K562 (cell line): ENCODE results near the gene HOXB3. TPM values are rescaled to one million over a fixed set of nuclear protein-coding genes. Genes with fewer than 3 reads are reported as not detected.

Experiments used
- BHLHE40 ChIP-seq: IDR thresholded peaks from 2 replicates; pipeline ENCODE4 v1.6.1; 2011; ENCODE audit warnings: low read length, improper control_type of control experiment
- CBX3 ChIP-seq, 2 experiments: IDR thresholded peaks; 1 replicate in 1 of 2; 2 replicates in 1 of 2; pipeline ENCODE4 v1.6.1; 2012; ENCODE audit warnings: inconsistent platforms in 2 of 2, low read length in 2 of 2, borderline replicate concordance in 1 of 2, control low read depth in 1 of 2
- CEBPZ ChIP-seq: fragments of 150-350 bp; IDR thresholded peaks from 2 replicates; pipeline ENCODE4 v1.6.1; 2014; ENCODE audit warnings: low read depth, mild to moderate bottlenecking, low read length, borderline replicate concordance
- FOXA3 ChIP-seq, 2 experiments: fragments of 450-650 bp in 1 of 2; sonication (generic) in 1 of 2; formaldehyde crosslinking; IDR thresholded peaks in 1 of 2; conservative IDR thresholded peaks in 1 of 2; 2 replicates each; pipeline versions ENCODE4 v1.4.0 to v1.8.0; 2020 to 2022; ENCODE audit warnings: mild to moderate bottlenecking in 2 of 2, missing genetic modification reagents in 1 of 2
- FUS ChIP-seq: fragments of 200-400 bp; formaldehyde crosslinking; optimal IDR thresholded peaks from 2 replicates; pipeline ENCODE3; 2017; ENCODE audit warnings: low read depth, low read length
- NELFE ChIP-seq: IDR thresholded peaks from 2 replicates; pipeline ENCODE4 v1.6.1; 2011; ENCODE audit warnings: mild to moderate bottlenecking; ENCODE audit not compliant: insufficient read depth, insufficient read length
- NR2F6 ChIP-seq: fragments of 450-650 bp; formaldehyde crosslinking; IDR thresholded peaks from 2 replicates; pipeline ENCODE4 v1.4.0; 2020; ENCODE audit warnings: mild to moderate bottlenecking
- NR4A1 ChIP-seq, 2 experiments: fragments of 250-450 bp in 1 of 2; fragments of 450-650 bp in 1 of 2; sonication (Bioruptor Pico) in 1 of 2; IDR thresholded peaks; 2 replicates each; pipeline versions ENCODE4 v1.4.0 to v1.6.1; 2016 to 2020; ENCODE audit warnings: mild to moderate bottlenecking in 2 of 2, missing compliant biosample characterization in 1 of 2, missing genetic modification characterization in 1 of 2, moderate library complexity in 1 of 2
- PHF8 ChIP-seq: fragments of 200-600 bp; sonication (generic); IDR thresholded peaks from 2 replicates; pipeline ENCODE4 v1.6.1; 2012; ENCODE audit warnings: mixed run types, mild to moderate bottlenecking, inconsistent platforms, low read length, moderate library complexity, borderline replicate concordance
- POLR2AphosphoS2 ChIP-seq: IDR thresholded peaks from 2 replicates; pipeline ENCODE4 v1.6.1; 2012; ENCODE audit warnings: low read length, improper control_type of control experiment
- POLR2G ChIP-seq: fragments of 200-400 bp; formaldehyde crosslinking; IDR thresholded peaks from 2 replicates; pipeline ENCODE4 v1.6.1; 2017; ENCODE audit warnings: low read depth, mild to moderate bottlenecking, antibody characterized with exemption, low read length, moderate library complexity
- PRMT5 ChIP-seq: sonication (generic); formaldehyde crosslinking; IDR thresholded peaks from 2 replicates; pipeline ENCODE4 v1.5.0; 2020; ENCODE audit warnings: missing genetic modification reagents
- SIX5 ChIP-seq, 2 experiments: IDR thresholded peaks; 2 replicates each; pipeline ENCODE4 v1.6.1; 2011; ENCODE audit warnings: low read length in 2 of 2, borderline replicate concordance in 1 of 2, low read depth in 1 of 2, mild to moderate bottlenecking in 1 of 2, moderate library complexity in 1 of 2; ENCODE audit not compliant: insufficient read depth in 1 of 2
- SP1 ChIP-seq: sonication (generic); formaldehyde crosslinking; IDR thresholded peaks from 2 replicates; pipeline ENCODE4 v1.8.1; 2022; ENCODE audit warnings: mild to moderate bottlenecking, missing genetic modification reagents
- TBL1XR1 ChIP-seq, 2 experiments: IDR thresholded peaks; 2 replicates each; pipeline ENCODE4 v1.6.1; 2012; ENCODE audit warnings: improper control_type of control experiment in 2 of 2, low read length in 2 of 2, mild to moderate bottlenecking in 1 of 2
- UBTF ChIP-seq, 2 experiments: IDR thresholded peaks; 2 replicates each; pipeline ENCODE4 v1.6.1; 2012; ENCODE audit warnings: improper control_type of control experiment in 2 of 2, low read depth in 2 of 2, low read length in 2 of 2, borderline replicate concordance in 1 of 2
- YBX1 ChIP-seq: fragments of 450-650 bp; IDR thresholded peaks from 2 replicates; pipeline ENCODE4 v1.7.1; 2016; ENCODE audit warnings: mild to moderate bottlenecking
- ZFP36 ChIP-seq: fragments of 150-350 bp; IDR thresholded peaks from 2 replicates; pipeline ENCODE4 v1.6.1; 2018; ENCODE audit warnings: low read length, low read depth; ENCODE audit not compliant: partially characterized antibody
- ZKSCAN1 ChIP-seq: fragments of 150-350 bp; IDR thresholded peaks from 2 replicates; pipeline ENCODE4 v1.6.1; 2016; ENCODE audit warnings: low read depth, low read length
- ZNF347 ChIP-seq: fragments of 450-650 bp; formaldehyde crosslinking; IDR thresholded peaks from 2 replicates; pipeline ENCODE4 v1.4.0; 2020; ENCODE audit warnings: low read depth, mild to moderate bottlenecking, moderate library complexity
- ZNF384 ChIP-seq: IDR thresholded peaks from 2 replicates; pipeline ENCODE4 v1.6.1; 2012; ENCODE audit warnings: low read depth, low read length, improper control_type of control experiment
- polyA plus RNA-seq, 8 experiments: library from polyadenylated mRNA; depleted of rRNA in 4 of 8; stranded (reverse) in 5 of 8; unstranded in 3 of 8; fragments of >200 nt; fragmentation: Nextera tagmentation in 2 of 8; fragmentation: Illumina TruSeq in 1 of 8; extraction: Ambion mirVana in 2 of 8; extraction: Trizol in 1 of 8; gene quantifications; 2 replicates each; pipeline versions ENCODE4 v1.2.1 to v1.2.3, GENCODE V29; 2011 to 2014; ENCODE audit warnings: inconsistent platforms in 1 of 8, missing spikeins in 1 of 8
- total RNA-seq, 7 experiments: library from RNA; depleted of rRNA in 6 of 7; stranded (reverse); fragments of >200 nt in 6 of 7; fragmentation: Illumina TruSeq in 2 of 7; extraction: Trizol in 2 of 7; gene quantifications; 2 replicates each; pipeline versions ENCODE4 v1.2.1 to v1.2.3, GENCODE V29; 2011 to 2021; ENCODE audit warnings: low replicate concordance in 1 of 7

The HOXB3 gene
- total and polyA plus RNA-seq, 9 of the 15 experiments (the other 6 are each of a cell fraction or from before 2014, with no cell fraction given) = 2.4 to 41.3 (median 20.2) TPM

- no peak for TF ChIP-seq FUS
- TF ChIP-seq BHLHE40 = no peak
- TF ChIP-seq POLR2G = peak; percentile 34; the same call in 1 of the 2 replicates
- no peak for TF ChIP-seq NELFE
- no peak for TF ChIP-seq POLR2AphosphoS2
- no peak for TF ChIP-seq PRMT5
- TF ChIP-seq CBX3 (IDR thresholded peaks at IDR 0.05; ENCODE audit: borderline replicate concordance in 1 of 2, low read length in 2 of 2) = no peak
- TF ChIP-seq CEBPZ = no peak
- no peak for TF ChIP-seq SP1 (CRISPR knock-in tag)
- TF ChIP-seq FOXA3 (CRISPR knock-in tag; conservative IDR thresholded peaks at IDR 0.05 in 1 of 2, IDR thresholded peaks at IDR 0.05 in 1 of 2) = peak; percentile 84 to 98
- no peak for TF ChIP-seq ZFP36
- TF ChIP-seq PHF8 = no peak
- peak in 1 of 2 experiments; percentile 47; a peak in 1 of 4 replicates for TF ChIP-seq UBTF (IDR thresholded peaks at IDR 0.05; ENCODE audit: borderline replicate concordance in 1 of 2, low read depth in 2 of 2, low read length in 2 of 2)
- TF ChIP-seq NR2F6 (CRISPR knock-in tag) = no peak
- no peak for TF ChIP-seq YBX1
- TF ChIP-seq TBL1XR1 (IDR thresholded peaks at IDR 0.05; ENCODE audit: low read length in 2 of 2) = peak in 1 of 2 experiments; percentile 79; a peak in 2 of 4 replicates
- TF ChIP-seq SIX5 (IDR thresholded peaks at IDR 0.05; ENCODE audit: borderline replicate concordance in 1 of 2, insufficient read depth in 1 of 2, low read depth in 1 of 2, low read length in 2 of 2) = no peak
- TF ChIP-seq ZNF347 (CRISPR knock-in tag) = no peak
- TF ChIP-seq NR4A1 (CRISPR knock-in tag; IDR thresholded peaks at IDR 0.05) = no peak
- no peak for TF ChIP-seq NR4A1 (tag; IDR thresholded peaks at IDR 0.05)
- TF ChIP-seq ZNF384 = no peak
- TF ChIP-seq ZKSCAN1 = no peak
These were observed 67.9 kb downstream of the HOXB3 start (continued) for GRCh38 chr17:48522031-48522653.
